ENCODE results near the gene SLC5A8.

SLC5A8 gene, protein sequence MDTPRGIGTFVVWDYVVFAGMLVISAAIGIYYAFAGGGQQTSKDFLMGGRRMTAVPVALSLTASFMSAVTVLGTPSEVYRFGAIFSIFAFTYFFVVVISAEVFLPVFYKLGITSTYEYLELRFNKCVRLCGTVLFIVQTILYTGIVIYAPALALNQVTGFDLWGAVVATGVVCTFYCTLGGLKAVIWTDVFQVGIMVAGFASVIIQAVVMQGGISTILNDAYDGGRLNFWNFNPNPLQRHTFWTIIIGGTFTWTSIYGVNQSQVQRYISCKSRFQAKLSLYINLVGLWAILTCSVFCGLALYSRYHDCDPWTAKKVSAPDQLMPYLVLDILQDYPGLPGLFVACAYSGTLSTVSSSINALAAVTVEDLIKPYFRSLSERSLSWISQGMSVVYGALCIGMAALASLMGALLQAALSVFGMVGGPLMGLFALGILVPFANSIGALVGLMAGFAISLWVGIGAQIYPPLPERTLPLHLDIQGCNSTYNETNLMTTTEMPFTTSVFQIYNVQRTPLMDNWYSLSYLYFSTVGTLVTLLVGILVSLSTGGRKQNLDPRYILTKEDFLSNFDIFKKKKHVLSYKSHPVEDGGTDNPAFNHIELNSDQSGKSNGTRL

DNA sequence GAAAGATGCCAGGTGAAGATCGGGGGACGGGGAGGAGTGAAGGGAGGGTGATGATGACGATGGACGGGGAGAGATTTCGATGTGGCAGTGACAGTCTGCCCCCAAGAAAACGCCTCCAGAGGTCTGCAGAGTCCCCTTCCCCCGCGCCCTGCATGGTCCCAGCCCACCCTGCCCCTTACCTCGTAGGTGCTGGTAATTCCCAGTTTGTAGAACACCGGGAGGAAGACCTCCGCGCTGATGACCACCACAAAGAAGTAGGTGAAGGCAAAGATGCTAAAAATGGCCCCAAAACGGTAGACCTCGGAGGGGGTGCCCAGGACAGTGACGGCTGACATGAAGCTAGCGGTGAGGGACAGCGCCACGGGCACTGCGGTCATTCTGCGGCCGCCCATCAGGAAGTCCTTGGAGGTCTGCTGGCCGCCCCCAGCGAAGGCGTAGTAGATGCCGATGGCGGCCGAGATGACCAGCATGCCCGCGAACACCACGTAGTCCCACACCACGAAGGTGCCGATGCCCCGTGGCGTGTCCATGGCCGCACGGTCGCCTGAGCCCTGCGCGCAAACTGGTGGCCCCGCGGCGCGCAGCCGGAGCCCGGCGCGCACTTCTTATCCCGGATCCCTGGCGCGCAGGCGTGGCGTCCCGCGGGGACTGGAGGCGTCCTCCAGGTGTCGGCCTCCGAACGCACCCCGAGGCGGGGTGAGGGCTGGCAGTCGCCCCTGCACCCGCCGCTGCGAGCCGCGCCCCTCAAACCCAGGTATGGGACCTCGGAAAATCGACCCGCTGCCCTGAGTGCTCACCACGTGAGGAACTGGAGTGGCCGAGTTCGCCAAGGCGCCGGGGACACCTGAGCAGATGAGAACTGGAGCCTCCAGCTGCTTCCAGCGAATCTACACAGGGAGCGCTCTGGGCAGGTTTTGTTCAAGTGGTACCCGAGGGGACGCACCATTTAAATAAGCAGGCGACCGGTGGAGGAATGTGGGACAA lies at the start of gene SLC5A8:
SLC5A8 (minus strand) TSS at position 920 of the 984 bp plus-strand sequence; CDS start at position 530, 390 bp downstream.
- peak; percentile 33 for DNase-seq (ENCODE audit: low spot score)

DNA sequence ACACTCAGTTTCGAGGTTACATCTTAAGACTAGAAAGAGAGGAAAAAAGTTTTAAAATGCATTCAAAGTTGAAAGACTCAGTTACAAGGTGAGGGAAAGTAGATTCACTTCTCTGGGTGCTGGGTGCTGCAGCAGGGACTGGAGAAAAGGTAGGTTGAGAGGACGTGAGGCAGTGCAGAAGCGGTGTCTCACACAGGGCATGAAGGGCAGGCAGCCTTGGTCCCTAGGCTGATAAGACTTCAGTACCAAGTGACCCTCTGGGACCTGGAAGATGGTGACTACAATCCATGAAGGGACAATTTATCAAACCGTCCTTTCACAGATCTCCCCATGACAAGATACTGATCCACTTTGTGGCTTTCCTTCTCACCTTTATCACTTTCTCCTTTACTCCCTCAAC lies 47.3 kb upstream of the SLC5A8 start:
- no peak for DNase-seq (ENCODE audit: low spot score)

DNA sequence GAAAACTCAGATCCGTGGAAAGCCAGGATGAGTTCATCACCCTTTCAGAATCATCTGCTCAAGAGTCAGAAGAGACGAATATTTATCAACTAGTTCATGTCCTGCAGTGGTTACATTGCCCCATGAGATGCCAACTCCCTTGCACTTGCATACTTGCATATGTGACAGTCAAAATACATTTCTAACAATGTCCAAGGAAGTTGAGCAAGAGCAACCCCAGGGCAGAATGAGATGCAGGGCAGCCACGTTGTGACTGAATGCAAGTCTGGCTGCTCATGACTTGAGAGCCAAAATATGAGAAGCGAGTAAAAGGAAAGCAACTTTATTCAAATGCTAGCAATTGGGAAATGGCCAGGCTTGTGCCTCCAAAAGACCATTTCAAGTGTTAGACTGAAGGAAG lies 46.2 kb upstream of the SLC5A8 start:
- no peak for DNase-seq (ENCODE audit: low spot score)

DNA sequence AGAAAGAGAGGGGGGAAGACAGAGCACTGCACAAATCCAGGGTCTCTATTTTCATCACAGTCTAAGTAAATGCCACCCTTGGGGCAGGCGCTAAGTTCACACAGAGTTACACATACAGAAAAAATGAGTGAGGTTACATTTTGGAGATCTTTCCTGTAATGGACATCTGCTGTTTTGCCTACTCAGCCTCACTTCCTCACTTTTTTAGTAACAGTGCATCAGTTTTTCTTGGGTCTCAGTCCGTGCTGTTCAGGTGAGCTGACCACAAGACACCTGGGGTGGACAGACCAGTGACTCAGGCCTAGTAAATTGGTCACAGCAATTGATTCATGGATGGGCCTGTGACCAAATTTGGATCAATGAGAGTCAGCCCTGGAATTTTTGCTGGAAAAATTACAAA lies 33.6 kb upstream of the SLC5A8 start:
- DNase-seq (ENCODE audit: low spot score): no peak

DNA sequence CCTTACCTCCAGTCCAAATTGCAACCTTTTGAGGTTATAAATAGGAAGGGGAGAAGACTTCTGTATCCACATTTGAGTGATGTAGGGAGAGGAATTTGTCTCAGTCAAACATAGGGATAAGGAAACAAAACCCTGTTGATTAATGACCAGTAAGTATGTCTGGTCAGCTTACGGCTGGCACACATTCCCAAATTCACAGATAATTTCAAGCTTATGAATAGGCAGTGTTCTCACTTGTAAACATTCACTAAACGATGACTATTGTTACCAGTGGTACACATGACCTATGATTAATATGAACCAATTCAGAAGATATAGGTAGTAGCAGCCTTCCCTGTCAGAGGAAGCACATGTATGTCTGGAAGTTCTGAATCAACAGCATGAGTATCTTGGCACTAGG lies 33.0 kb upstream of the SLC5A8 start:
- no peak for DNase-seq (ENCODE audit: low spot score)

DNA sequence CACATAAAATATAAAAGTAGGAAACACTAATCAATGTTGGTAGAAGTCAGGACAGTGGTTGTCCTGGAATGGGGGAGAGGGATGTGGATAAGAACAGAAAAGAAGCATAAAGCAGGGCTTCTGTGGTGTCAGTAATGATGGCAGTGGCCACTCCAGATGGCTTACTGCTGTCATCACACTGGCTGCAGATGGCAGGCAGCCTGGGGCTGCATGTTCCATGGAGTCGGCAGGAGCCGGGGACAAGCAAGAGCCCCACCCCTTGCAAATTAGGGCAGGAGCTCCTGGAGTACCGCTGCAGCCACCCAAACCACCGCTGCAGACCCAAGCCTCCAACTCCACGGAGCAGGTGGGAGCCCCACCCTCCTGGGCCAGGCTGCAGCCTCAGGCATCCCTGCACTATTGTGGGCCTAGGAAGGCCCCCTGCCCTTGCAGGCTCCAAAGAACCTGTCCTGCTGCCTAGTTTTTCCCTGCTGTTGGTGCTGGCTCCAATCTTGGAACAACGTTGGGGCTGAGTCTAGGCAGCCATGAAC lies 28.8 kb upstream of the SLC5A8 start:
- no peak for DNase-seq (ENCODE audit: low spot score)

DNA sequence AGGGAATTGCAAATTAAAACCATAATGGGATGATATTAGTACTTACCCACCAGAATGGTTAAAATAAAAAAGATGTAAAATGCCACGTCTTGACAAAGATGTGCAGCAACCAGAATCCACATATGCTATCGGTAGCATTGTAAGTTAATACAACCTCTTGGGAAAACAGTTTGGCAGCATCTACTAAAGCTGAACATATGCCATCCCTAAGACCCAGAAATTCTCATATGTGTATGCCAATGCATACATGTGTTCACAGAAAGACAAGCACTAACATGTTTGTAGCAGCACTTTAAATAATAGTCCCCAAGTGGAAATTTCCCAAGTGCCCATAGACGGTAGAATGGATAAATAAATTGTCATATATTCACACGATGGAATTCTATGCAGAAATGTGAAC lies 28.3 kb upstream of the SLC5A8 start:
- DNase-seq (ENCODE audit: low spot score): no peak

DNA sequence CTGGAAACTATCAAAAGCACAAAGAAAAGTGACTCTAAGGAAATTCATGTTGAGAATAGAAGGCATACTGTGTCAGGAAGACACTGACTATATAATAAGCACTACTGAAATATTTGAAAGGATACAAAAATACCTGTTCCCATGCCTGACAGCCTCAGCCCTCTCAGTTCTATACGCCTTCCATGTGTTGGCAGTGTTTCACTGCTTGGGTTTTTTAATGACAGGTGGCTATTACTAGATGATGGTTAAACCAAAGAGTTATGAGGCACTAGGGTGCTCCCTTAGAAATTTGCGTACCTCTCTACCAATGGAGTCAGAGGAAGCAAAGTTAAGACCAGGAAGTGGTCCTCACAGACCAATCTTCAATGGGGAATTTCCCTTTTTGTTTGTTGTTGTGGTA lies 25.6 kb upstream of the SLC5A8 start:
- DNase-seq (ENCODE audit: low spot score): no peak

DNA sequence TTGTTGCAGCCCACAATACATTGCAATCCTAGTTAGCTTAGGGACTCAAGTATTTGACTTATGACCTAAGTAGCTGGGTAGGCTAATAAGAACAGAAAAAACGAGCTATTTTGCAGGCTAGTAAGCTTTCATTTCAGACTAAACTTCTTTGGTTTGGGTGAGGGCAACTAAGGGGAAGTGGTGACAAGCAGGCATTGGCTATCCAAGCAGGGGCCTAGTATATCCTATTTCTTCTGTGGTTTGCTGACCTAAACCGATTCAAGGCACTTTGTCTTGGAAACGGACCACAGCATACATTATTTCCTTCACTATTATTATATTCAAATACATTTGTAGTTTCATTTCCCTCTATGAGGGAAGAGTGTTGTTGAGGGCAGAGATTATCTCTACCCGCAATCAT lies 21.6 kb upstream of the SLC5A8 start:
- DNase-seq (ENCODE audit: low spot score): no peak

DNA sequence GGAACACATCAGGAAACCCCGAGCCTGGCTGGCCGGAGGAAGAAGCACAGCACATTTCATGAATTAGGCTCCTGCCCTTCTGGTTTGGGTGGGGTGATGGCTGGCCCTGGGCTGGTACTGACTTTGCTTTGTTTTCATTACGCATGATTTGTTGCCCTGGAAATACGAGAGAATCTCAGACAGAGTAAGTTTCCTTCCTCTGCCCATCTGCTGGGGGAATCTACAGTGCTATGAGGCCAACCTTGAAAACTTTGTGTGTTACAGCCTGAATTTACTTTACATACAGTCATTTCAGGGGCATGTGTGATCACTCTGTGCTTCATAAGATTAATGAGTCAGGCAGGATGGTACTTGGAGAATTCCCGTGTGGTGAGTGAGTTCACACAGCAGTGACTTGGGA lies 20.5 kb upstream of the SLC5A8 start:
- no peak for DNase-seq (ENCODE audit: low spot score)

DNA sequence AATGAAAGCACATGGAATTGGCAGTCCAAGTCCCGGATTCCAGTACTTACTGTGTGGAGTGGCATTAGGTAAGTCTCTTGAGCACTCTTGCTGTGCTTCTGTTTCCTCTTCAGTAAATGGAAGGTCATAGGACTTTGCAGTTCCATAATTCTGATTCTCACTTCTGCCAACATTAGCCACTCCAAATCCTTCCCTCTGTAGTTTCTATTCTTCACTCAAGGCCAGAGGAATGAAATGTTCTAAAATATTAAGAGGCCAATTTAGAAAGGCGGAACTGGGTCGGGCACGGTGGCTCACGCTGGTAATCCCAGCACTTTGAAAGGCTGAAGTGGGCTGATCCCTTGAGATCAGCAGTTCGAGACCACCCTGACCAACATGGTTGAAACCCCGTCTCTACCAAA lies 19.8 kb upstream of the SLC5A8 start:
- DNase-seq (ENCODE audit: low spot score): no peak

DNA sequence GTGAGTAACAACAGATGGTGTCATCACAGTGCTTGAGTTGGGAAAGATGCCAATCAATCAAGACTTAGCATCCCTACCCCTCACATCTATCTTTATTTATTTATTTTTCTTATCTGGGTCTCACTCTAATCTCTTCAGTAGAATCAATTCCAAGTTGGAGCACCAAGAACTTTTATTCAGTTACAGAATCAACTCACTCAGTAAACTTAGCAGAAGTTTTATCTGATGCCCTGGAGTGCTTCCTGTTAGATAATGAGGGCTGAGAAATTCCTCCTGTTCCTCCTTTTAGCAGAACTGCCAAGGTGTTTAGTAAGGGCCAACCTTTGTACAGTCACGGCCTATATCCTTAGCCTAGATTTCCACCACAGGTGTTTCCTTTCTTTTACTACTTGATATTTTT lies 11.3 kb upstream of the SLC5A8 start:
- no peak for DNase-seq (ENCODE audit: low spot score)

DNA sequence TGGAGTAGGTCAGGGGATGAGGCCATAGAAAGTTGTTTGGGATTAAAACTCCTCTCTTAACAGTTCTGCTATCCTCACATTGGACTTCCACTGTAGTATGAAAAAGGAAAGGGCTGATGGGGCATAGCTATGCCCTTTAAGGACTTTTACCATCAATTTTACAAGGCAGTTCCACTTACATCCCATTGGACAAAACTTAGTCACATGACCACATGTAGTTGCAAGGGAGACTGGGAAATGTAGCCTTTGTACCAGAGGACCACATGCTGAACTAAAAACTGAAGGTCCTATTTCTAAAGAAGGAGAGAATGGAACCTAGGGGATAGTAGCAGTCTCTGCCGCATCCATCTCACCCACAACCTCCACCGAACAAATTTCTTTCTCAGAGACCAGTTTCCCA lies 6.8 kb upstream of the SLC5A8 start:
- no peak for DNase-seq (ENCODE audit: low spot score)

DNA sequence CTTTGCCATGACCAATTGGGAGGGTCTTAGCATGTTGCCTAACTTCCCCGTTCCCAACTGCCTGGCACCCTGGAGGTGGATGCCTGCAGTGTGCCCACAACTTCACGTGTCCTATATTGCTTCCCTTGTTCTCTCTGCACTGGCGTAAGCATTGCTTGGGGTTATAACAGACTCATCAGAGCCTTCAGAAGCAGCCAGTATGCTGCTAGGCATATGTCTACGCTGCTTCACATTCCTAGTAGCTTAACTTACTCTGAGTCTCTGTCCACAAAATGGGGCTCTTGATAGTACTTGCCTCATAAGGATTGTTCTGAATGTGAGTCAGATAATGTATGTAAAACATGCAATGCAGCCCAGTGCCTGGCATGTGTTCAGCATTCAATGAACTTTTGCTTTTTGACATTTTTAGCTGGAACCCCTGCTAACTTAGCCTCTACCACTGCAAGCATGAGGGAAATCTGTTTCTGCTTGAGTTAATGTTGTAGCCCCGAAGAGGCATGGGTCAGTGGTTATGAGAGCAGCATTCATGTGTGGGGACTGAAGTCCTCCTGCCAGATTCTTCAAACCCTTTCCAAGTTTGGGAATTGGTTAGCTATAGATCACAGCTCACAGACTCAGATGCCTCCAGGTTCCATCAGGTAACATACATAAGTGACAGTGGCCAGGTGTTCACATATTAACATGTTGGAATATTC lies 2.8 kb downstream of the SLC5A8 start:
- DNase-seq (ENCODE audit: low spot score): no peak

DNA sequence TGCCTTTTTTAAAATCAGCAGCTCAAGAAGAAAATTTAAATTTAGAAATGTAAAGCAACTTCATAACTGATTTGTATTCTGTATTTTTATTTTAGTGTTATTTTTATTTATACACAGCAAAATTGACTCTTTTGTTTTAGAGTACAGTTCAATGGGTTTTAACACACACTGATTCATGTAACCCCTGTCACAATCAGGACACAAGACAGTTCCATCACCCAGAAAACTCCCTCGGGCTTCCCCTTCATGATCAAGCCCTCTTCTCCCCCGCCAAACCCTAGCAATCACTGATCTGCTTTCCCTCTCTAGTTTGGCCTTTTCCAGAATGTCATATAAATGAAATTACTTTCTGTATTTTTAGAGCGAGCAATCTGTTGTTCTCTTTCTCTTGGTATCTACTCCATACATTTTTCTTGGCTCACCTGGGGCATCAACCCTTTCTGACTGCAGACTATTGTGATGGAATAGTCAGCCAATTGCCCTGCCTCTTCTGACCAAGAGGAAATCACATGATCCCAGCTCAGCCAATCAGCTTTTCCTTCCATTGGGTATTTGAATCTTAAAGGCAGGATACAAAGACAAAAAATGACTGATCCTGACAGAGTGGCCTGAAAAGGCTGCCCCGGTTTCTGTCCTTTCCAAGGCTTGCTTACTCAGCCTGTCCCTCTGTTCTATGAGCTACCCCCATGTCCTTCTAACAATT lies 5.3 kb downstream of the SLC5A8 start:
- DNase-seq (ENCODE audit: low spot score): no peak

DNA sequence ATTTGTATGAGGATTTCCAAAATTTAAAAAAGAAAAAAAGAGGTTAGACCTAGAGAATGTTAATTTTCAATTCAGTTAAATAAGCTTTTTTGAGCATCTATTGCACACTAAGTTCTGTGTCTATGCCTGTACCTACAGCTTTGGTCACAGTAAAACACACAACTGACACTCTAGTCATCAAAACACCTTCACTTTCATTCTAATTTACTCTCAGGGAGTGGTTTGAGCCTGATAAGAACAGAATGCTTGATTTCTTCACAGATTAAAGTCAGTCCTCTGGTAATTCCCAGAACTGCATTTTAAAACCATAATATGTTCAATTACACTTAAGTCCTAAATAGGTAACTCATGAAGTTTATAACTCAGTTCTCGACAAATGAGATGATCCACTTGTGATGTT lies 9.2 kb downstream of the SLC5A8 start:
- DNase-seq (ENCODE audit: low spot score): no peak

DNA sequence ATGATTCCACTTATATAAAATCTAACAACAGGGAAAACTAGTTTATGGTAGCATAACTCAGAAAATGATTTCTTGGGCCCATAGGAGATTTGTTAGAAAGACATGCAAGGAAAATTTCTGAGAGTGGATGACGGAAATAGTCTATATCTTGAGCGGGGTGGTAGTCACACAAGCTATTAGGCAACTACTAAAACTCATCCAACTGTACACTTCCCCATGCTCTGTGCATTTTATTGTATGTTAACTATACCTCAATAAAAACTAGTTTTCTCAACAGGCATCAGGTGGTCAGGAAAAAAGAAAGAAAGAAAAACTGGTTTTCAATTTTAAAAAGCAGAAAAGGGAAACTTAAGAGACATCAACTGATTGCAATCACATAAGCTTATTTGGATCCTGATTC lies 9.9 kb downstream of the SLC5A8 start:
- DNase-seq (ENCODE audit: low spot score): no peak

DNA sequence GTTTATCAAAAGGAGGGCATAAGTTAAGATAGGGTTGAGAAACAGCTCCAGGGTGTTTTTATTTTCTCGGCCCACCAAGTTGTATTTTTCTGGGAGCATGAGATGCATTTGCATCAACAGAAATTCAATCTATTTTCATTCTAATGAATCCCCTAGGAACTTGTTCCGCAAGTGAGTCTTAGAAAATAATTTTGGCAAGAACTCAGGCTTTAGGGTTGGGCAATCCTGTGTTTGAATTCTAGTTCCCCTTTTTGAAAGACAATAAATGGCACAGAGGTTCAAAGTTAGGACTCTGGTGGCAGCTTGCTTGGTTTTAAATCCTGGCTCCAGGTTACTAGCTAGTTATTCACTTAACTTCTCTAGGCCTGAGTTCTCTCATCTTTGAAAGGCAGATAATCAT lies 23.7 kb downstream of the SLC5A8 start:
- DNase-seq (ENCODE audit: low spot score): no peak

DNA sequence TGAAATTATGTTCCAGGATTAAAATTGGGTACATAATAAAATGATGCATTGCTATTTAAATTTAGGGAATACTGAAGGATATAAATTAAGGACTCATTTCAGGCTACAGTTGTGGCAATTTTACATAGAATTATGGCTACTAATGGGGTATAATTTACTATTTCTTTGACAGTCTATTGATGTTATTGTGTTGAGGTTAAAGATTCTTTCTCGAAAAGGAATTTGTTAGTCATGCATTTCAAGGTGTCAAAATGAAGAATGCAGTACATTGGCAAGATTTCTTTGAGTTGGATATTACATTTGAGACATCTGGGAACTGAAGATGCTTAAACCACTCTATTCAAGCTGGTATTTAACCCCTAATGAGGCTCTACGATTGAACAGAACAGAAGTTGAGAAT lies 28.3 kb downstream of the SLC5A8 start:
- no peak for DNase-seq (ENCODE audit: low spot score)

DNA sequence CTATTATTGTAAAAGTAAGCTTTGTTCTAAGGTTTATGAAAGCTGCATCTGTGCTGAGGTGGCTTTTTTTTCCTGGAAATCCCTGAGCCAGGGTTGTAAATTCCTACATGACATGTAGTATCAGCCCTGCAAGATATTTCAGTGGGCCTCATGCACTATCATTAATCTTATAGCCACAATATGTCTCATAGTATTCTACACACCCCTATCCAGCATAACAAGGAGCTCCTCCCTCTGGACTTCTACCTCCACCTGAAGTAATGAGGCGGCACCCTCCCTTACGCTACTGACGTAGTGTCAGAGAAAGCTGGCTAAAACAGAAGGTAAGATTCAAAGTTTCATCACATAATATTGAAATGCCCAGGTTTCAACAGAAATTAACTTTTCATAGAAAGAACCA lies 35.5 kb downstream of the SLC5A8 start:
- DNase-seq (ENCODE audit: low spot score): no peak

DNA sequence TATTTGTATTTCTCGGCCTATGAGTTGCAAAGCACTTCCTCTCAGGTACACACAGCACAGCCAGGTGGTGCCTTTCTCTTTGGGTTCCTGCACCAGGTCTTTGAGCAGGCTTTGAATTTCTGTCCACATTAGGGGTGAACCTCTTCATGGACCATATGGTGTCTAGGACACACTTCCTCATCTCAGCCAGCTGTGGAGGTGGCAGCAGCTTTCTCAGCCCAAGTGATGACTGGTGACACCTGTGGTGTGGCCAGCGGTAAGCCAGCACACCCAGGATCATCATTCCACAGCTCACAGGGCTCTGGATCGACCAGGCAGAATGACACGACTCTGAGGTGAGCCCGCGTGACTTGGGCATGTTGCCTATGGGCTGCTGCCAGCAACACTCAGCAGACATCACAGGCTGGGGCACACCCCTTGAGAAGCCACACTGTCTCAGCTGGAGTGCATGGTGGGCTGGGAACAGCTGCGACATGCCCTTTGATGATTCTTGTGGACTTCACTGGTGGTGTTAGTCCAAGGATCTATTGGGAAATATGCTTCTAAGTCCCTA lies 36.8 kb downstream of the SLC5A8 start:
- no peak for DNase-seq (ENCODE audit: low spot score)

Measured in HuH-7.5 (cell line).